Activated T-helper 1 cell treated with anti-CD3 and anti-CD28 coated beads, Interleukin-12 subunit alpha, Interleukin-12 subunit beta, Interleukin-2, Interleukin-4 antibody, amounts not matched to agents 30 ng/mL and 10 ng/mL and 1 ng/mL, durations not matched to agents 14 hours and 24 hours and 36 hours (primary cell): Measurements from ENCODE around the gene PRPF31. TPM values are rescaled to one million over a fixed set of nuclear protein-coding genes. Genes with fewer than 3 reads are reported as not detected.

ENCODE experiments used
- DNase-seq: peaks from one replicate; pipeline ENCODE4 v3.0.0; 2021; ENCODE audit warnings: low spot score
- H3K27ac Mint-ChIP-seq: one replicate; pipeline ENCODE4 v1.8.0; 2021; ENCODE audit warnings: mild to moderate bottlenecking, mixed read lengths
- H3K27me3 Mint-ChIP-seq: one replicate; pipeline ENCODE4 v1.8.0; 2022; ENCODE audit warnings: mild to moderate bottlenecking, moderate library complexity, mixed read lengths; ENCODE audit not compliant: insufficient read depth
- H3K36me3 Mint-ChIP-seq: one replicate; pipeline ENCODE4 v1.8.0; 2021; ENCODE audit warnings: low read depth, mixed read lengths
- H3K4me1 Mint-ChIP-seq: one replicate; pipeline ENCODE4 v1.8.0; 2021; ENCODE audit warnings: low read depth, mixed read lengths
- H3K4me3 Mint-ChIP-seq: one replicate; pipeline ENCODE4 v1.8.0; 2021; ENCODE audit warnings: mild to moderate bottlenecking, moderate library complexity, mixed read lengths
- H3K9me3 Mint-ChIP-seq: one replicate; pipeline ENCODE4 v1.8.0; 2021; ENCODE audit warnings: mixed read lengths
- intact Hi-C: fragments of 100-400 bp; cut with micrococcal nuclease; formaldehyde crosslinking; loops from one replicate; pipeline ENCODE4 v1.15.1; 2024
- total RNA-seq: library from RNA; stranded (reverse); gene quantifications from 2 replicates; pipeline ENCODE4 v1.2.3, GENCODE V29; 2022

The PRPF31 gene
- total RNA-seq, 1 donor from 2014 or later, result 110 TPM

- DNase-seq, result no peak
- Mint-ChIP-seq H3K36me3 (peaks cover 31% of the 10 kb centered on the region), H3K4me3 (no peak overlapping the region), H3K4me1 (no peaks in the 10 kb centered on the region), H3K27ac (no peak overlapping the region), H3K27me3 (peaks cover 2% of the 10 kb centered on the region), H3K9me3 (no peaks in the 10 kb centered on the region)
- intact Hi-C loops, result no loop called here
Measured at GRCh38 chr19:54179262-54179852, 63.8 kb downstream of the PRPF31 start.

GRCh38 chr19:54179921-54180461, 64.4 kb downstream of the PRPF31 start:
- DNase-seq, result no peak
- H3K9me3 Mint-ChIP-seq, result no peaks in the 10 kb centered on the region
- H3K4me1 Mint-ChIP-seq, result no peaks in the 10 kb centered on the region
- H3K27ac Mint-ChIP-seq, result no peak overlapping the region
- intact Hi-C loops, result no loop called here
- peaks cover 31% of the 10 kb centered on the region for H3K36me3 Mint-ChIP-seq
- no peaks in the 10 kb centered on the region for H3K27me3 Mint-ChIP-seq
- no peak overlapping the region for H3K4me3 Mint-ChIP-seq

- no peak overlapping the region for H3K27ac Mint-ChIP-seq
- H3K4me1 Mint-ChIP-seq, result no peaks in the 10 kb centered on the region
- H3K9me3 Mint-ChIP-seq, result no peaks in the 10 kb centered on the region
- no peak for DNase-seq
- H3K36me3 Mint-ChIP-seq, result peaks cover 34% of the 10 kb centered on the region
- intact Hi-C loops, result no loop called here
- H3K27me3 Mint-ChIP-seq, result no peaks in the 10 kb centered on the region
- H3K4me3 Mint-ChIP-seq, result no peak overlapping the region
Measured at GRCh38 chr19:54180691-54181091, 65.1 kb downstream of the PRPF31 start.

Other genes with a start within 250 kb of the PRPF31 start
- 58.8 and 63.1 TPM in 2 replicates for gene MYADM, start 247.9 kb upstream of the PRPF31 start, total RNA-seq
- not detected in 2 replicates for gene PRKCG, start 233.6 kb upstream of the PRPF31 start, total RNA-seq
- not detected in 2 replicates for gene CACNG7, start 206.5 kb upstream of the PRPF31 start, total RNA-seq
- not detected in 2 replicates for gene CACNG8, start 152.8 kb upstream of the PRPF31 start, total RNA-seq
- not detected in 2 replicates for gene CACNG6, start 124.1 kb upstream of the PRPF31 start, total RNA-seq
- not detected in 2 replicates for gene VSTM1, start 51.9 kb upstream of the PRPF31 start, total RNA-seq
- not detected in 2 replicates for gene TARM1, start 34.4 kb upstream of the PRPF31 start, total RNA-seq
- 0.27 TPM in 1 of 2 replicates, not detected in the other for gene OSCAR, start 15.0 kb upstream of the PRPF31 start, total RNA-seq
- gene NDUFA3, start 12.9 kb upstream of the PRPF31 start, total RNA-seq, result 110 and 125 TPM in 2 replicates
- 31.1 and 33.4 TPM in 2 replicates for gene TFPT, start 97 bp upstream of the PRPF31 start, total RNA-seq
- gene CNOT3, start 22.0 kb downstream of the PRPF31 start, total RNA-seq, result 70.0 and 73.2 TPM in 2 replicates
- gene LENG1, start 44.0 kb downstream of the PRPF31 start, total RNA-seq, result 5.8 and 6.6 TPM in 2 replicates
- gene TMC4, start 57.4 kb downstream of the PRPF31 start, total RNA-seq, result 0.73 and 0.83 TPM in 2 replicates
- 255 and 263 TPM in 2 replicates for gene MBOAT7, start 73.8 kb downstream of the PRPF31 start, total RNA-seq
- gene TSEN34, start 75.6 kb downstream of the PRPF31 start, total RNA-seq, result 20.1 and 20.9 TPM in 2 replicates
- gene RPS9, start 85.1 kb downstream of the PRPF31 start, total RNA-seq, result 1,475 and 1,511 TPM in 2 replicates
- gene LILRB3, start 107.3 kb downstream of the PRPF31 start, total RNA-seq, result 0.67 and 0.78 TPM in 2 replicates
- gene LILRA6, start 127.0 kb downstream of the PRPF31 start, total RNA-seq, result 0.27 and 0.36 TPM in 2 replicates
- not detected in 2 replicates for gene LILRB5, start 141.5 kb downstream of the PRPF31 start, total RNA-seq
- gene LILRB2, start 165.4 kb downstream of the PRPF31 start, total RNA-seq, result not detected in 2 replicates
- gene LILRA5, start 197.4 kb downstream of the PRPF31 start, total RNA-seq, result not detected in 2 replicates
- not detected in 2 replicates for gene LILRA4, start 223.4 kb downstream of the PRPF31 start, total RNA-seq
- 9.2 and 9.4 TPM in 2 replicates for gene LAIR1, start 249.2 kb downstream of the PRPF31 start, total RNA-seq